Ishikawa (cell line): Measurements from ENCODE around the gene MAEA.

ENCODE experiments used
- CEBPB ChIP-seq: IDR thresholded peaks from 2 replicates; pipeline ENCODE4 v1.6.1; 2012
- CREB1 ChIP-seq: IDR thresholded peaks from 2 replicates; pipeline ENCODE4 v1.6.1; 2012; ENCODE audit warnings: low read depth
- EGR1 ChIP-seq: IDR thresholded peaks from 2 replicates; pipeline ENCODE4 v1.6.1; 2012
- EP300 ChIP-seq: IDR thresholded peaks from 2 replicates; pipeline ENCODE4 v1.6.1; 2012; ENCODE audit warnings: borderline replicate concordance
- FOXM1 ChIP-seq: IDR thresholded peaks from 2 replicates; pipeline ENCODE4 v1.6.1; 2012; ENCODE audit warnings: low read depth, borderline replicate concordance
- MAX ChIP-seq: IDR thresholded peaks from 2 replicates; pipeline ENCODE4 v1.6.1; 2012
- NFIC ChIP-seq: IDR thresholded peaks from 2 replicates; pipeline ENCODE4 v1.6.1; 2012
- RAD21 ChIP-seq: IDR thresholded peaks from 2 replicates; pipeline ENCODE4 v1.6.1; 2012; ENCODE audit warnings: low read depth
- TAF1 ChIP-seq: IDR thresholded peaks from 2 replicates; pipeline ENCODE4 v1.6.1; 2012; ENCODE audit warnings: low read depth, mild to moderate bottlenecking
- TCF12 ChIP-seq: IDR thresholded peaks from 2 replicates; pipeline ENCODE4 v1.6.1; 2012; ENCODE audit warnings: low read depth
- TEAD4 ChIP-seq: IDR thresholded peaks from 2 replicates; pipeline ENCODE4 v1.6.1; 2012
- USF1 ChIP-seq: IDR thresholded peaks from 2 replicates; pipeline ENCODE4 v1.6.1; 2012
- YY1 ChIP-seq: IDR thresholded peaks from 2 replicates; pipeline ENCODE4 v1.6.1; 2012; ENCODE audit warnings: low read depth
- ZBTB7A ChIP-seq: IDR thresholded peaks from 2 replicates; pipeline ENCODE4 v1.6.1; 2012; ENCODE audit warnings: low read depth
- TF ChIP-seq, protein P1 (sequence below): IDR thresholded peaks from 2 replicates; pipeline ENCODE4 v1.6.1; 2012; ENCODE audit warnings: low read depth, mild to moderate bottlenecking

Gene MAEA

DNA sequence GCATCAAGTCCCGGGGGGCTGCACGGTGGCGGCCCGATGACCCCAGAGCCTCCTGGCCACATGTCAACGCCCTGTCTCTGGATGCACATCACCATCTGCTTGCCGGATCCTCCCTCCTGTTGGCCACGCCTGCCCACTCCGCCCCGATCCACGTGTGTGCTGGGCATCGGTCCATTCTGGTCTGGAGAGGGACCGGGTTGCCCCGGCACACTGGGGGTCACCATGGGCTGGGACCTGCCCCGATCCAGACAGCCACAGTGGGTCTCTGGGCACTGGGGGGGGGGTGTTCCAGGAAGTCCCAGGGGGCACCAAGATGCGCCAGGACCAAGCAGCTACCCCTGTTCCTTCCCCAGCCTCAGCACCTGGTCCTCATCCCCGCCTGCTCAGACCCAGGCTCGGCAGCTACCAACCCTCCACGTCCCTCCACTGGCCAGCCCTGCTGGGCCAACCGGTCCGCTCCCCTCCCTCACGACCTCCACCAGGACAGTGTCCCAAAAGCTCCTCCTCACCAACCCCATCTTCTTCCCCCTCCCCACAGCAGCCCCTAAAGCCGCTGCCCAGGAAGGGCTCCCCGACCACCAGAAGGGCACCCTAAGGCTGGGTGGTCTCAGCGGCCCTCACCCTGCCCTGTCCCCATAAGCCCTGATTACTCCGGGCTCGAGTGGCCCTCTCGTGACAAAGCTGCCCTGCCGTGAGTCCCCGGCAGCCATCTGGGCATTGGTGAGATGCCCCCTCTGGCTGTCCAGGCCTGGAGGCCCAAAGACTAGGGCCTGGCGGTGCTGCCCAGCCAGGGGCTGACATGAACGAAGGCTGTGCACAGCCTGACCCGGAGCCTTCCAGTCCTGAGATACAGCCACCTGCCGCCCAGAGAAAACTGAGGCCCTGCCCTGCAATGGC is 45.4 kb upstream of the MAEA start:
- TF ChIP-seq, protein P1, sequence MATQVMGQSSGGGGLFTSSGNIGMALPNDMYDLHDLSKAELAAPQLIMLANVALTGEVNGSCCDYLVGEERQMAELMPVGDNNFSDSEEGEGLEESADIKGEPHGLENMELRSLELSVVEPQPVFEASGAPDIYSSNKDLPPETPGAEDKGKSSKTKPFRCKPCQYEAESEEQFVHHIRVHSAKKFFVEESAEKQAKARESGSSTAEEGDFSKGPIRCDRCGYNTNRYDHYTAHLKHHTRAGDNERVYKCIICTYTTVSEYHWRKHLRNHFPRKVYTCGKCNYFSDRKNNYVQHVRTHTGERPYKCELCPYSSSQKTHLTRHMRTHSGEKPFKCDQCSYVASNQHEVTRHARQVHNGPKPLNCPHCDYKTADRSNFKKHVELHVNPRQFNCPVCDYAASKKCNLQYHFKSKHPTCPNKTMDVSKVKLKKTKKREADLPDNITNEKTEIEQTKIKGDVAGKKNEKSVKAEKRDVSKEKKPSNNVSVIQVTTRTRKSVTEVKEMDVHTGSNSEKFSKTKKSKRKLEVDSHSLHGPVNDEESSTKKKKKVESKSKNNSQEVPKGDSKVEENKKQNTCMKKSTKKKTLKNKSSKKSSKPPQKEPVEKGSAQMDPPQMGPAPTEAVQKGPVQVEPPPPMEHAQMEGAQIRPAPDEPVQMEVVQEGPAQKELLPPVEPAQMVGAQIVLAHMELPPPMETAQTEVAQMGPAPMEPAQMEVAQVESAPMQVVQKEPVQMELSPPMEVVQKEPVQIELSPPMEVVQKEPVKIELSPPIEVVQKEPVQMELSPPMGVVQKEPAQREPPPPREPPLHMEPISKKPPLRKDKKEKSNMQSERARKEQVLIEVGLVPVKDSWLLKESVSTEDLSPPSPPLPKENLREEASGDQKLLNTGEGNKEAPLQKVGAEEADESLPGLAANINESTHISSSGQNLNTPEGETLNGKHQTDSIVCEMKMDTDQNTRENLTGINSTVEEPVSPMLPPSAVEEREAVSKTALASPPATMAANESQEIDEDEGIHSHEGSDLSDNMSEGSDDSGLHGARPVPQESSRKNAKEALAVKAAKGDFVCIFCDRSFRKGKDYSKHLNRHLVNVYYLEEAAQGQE: no peak
- TF ChIP-seq TCF12 (no peak), TEAD4 (no peak), NFIC (no peak)

GRCh38 chr4:1244978-1245471 is 44.7 kb upstream of the MAEA start:
- TF ChIP-seq, protein P1: no peak
- no peak for TF ChIP-seq NFIC
- no peak for TF ChIP-seq TAF1
- TF ChIP-seq EP300: no peak
- no peak for TF ChIP-seq RAD21
- no peak for TF ChIP-seq TEAD4
- no peak for TF ChIP-seq YY1
- no peak for TF ChIP-seq CEBPB
- no peak for TF ChIP-seq USF1
- no peak for TF ChIP-seq FOXM1

DNA sequence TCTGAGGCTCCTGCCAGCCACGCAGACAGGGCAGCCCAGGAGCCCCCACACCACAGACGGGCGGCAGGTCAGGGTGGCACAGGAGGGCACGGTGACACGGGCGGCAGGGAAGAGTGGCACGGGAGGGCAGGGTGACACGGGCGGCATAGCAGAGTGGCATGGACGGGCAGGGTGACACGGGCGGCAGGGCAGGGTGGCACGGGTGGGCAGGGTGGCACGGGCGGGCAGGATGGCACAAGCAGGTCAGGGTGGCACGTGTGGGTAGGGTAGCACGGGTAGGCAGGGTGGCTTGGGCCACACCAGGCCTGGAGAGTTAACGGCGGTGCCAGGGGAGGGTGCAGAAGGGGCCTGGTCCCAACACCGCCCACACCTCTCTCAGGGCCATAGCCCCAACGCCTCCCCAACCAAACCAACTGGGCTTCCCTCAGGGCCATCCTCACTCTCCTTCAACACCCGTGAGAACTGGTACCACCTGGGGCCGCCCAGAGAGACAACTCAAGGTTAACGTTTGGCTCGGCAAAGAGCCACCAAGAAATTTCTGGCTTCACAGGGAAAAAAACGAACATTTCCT is 44.1 kb upstream of the MAEA start:
- TF ChIP-seq RAD21 (no peak), MAX (no peak), FOXM1 (no peak)
- TF ChIP-seq, protein P1: no peak

GRCh38 chr4:1246111-1246881 is 43.4 kb upstream of the MAEA start:
- TF ChIP-seq NFIC: no peak
- TF ChIP-seq EGR1: no peak
- TF ChIP-seq EP300: no peak
- no peak for TF ChIP-seq MAX
- no peak for TF ChIP-seq ZBTB7A
- no peak for TF ChIP-seq USF1
- no peak for TF ChIP-seq CREB1
- no peak for TF ChIP-seq FOXM1
- TF ChIP-seq TCF12: no peak
- TF ChIP-seq RAD21: no peak
- TF ChIP-seq TAF1: no peak
- TF ChIP-seq, protein P1: no peak
- TF ChIP-seq CEBPB: no peak
- TF ChIP-seq YY1: no peak
- TF ChIP-seq TEAD4: no peak
